ENCODE data around the gene PPIF.

The PPIF gene

DNA sequence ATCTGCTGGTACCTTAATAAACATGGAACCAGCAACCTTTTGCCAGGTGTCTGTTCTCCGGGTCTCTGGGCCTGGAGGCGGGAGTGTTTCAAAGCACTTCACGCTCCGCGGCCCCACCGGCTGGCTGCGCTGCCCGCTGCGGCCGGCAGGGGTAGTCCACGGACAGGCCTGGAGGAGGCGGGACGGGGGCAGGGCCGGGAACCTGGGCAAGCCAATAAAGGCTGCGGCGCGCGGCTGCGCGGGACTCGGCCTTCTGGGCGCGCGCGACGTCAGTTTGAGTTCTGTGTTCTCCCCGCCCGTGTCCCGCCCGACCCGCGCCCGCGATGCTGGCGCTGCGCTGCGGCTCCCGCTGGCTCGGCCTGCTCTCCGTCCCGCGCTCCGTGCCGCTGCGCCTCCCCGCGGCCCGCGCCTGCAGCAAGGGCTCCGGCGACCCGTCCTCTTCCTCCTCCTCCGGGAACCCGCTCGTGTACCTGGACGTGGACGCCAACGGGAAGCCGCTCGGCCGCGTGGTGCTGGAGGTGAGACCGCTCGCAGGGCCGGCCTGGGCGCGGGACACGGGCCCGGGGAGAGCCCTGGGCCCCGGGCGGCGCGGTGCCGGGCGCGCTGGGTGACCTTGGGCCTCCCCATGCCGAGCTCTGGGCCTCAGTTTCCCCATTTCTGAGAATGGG lies at the start of gene PPIF:
PPIF (plus strand) TSS at position 244 of the 668 bp plus-strand sequence; CDS start at position 324, 80 bp downstream.
- peak; percentile 93 for DNase-seq

- DNase-seq = peak; percentile 56
These were observed 48.6 kb upstream of the PPIF start for GRCh38 chr10:79298403-79299244.

DNA sequence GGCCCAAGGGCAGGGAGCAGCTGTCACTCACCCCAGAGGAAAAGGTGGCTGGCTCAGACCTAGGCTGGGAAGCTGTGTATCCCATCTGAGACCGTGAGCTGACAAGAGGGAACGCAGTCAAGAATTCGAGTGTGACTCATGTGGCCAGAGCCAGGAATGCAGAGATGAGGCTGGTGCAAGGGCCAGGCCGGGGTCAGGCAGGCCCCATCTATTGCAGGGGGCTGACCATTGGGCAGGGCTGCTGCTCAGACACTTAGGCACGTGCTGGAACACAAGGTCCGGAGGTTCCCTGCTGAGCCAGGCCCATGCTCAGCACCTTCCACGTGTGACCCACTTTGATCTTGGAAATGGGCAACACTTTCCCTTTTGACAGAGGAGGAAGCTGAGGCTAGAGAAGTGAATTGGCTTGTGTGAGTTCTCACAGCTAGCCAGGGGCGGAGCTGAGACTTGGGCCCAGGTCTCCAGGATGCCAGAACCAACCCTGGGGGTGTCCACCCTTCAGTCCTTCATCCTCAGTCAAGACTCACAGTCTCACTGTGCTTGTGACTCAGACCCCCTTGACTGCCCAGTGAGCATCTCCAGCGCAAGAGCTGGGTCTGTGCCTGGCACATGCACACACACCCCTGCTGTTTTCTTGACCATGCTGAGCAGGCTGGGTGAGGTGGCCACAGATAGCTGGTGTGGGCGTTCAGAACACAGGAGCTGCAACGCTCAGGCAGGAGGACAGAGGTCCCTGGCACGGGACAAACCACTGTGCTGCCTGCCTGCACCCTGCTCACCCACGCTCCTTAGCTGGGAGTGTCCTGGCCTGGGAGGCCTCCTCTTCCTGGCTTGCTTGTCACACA lies 47.6 kb upstream of the PPIF start:
- DNase-seq = no peak

DNA sequence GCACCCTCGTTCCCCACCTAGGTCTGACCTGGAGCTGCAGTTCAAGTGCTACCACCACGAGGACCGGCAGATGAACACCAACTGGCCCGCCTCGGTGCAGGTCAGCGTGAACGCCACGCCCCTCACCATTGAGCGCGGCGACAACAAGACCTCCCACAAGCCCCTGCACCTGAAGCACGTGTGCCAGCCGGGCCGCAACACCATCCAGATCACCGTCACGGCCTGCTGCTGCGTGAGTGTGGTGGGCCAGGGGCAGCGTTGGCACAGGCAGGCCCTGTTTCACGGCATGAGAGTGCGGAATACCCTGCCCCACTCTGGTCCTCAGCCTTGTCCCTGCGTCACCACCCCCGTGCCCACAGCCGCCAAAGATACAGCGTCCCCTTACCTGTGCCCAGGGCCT lies 46.6 kb upstream of the PPIF start:
- no peak for DNase-seq

DNA sequence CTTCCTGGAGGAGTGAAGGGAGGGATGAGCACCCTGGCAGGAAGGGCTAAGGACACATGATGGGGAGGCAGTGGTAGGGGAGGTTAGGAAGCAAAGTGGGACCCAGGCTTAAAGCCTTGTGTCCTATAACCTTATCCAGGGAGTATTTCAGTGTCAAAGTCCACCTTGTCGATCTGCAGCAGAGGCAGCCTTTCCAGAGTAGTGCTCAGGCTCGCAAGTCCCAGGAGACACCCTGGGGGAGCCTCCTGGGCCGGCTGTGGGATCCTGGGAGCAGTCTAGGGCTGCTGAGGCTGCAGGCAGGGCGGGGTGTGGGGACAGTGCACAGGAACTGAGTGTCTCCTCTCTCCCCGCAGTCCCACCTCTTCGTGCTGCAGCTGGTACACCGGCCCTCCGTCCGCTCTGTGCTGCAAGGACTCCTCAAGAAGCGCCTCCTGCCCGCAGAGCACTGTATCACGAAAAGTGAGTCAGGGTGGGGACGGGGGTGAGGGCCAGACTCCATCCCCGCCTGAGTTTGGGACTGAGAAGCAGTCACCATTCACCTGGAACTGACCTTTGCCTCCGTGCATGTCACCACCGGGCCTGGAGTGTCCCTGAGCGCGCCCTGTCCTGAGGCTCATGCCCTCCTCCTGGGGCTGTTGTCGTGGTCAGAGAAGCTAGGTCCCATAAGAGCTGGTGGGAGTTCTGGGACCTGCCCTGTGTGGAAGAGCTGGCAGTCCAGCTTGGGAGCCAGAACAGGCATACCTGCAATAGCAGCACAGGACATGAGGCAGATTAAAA lies 45.3 kb upstream of the PPIF start:
- DNase-seq = no peak

DNA sequence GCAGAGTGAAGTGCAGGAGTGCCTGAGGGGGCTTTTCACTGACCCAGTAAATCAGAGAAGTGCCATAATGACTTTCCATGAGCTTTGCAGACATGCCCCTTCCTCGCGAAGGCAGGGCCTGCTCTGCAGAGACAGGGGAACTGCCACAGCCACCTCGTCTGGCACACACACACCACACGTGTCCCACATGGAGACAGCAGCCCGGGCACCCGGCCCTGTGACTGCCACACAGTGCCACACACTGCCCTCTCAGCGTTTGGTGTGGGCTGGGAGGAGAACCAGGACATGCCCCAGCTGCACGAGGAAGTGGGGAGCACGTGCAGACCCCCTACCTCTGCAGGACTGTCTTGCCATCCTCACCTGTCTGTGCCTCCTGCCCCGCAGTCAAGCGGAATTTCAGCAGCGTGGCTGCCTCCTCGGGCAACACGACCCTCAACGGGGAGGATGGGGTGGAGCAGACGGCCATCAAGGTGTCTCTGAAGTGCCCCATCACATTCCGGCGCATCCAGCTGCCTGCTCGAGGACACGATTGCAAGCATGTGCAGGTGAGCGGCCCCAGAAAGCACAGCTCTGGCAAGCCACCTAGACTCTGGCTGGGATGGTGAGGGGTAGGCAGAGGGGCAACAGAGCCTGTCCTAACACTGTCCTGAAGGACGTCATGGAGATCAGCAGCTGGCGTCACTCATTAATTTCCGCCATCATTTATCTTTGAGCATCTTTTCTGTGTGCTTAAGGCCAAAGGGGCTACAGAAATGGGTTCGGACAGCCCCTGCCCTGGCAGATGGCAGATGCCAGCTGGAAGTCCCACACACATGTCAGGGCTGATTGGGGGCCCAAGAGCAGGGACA lies 43.4 kb upstream of the PPIF start:
- DNase-seq = no peak

DNA sequence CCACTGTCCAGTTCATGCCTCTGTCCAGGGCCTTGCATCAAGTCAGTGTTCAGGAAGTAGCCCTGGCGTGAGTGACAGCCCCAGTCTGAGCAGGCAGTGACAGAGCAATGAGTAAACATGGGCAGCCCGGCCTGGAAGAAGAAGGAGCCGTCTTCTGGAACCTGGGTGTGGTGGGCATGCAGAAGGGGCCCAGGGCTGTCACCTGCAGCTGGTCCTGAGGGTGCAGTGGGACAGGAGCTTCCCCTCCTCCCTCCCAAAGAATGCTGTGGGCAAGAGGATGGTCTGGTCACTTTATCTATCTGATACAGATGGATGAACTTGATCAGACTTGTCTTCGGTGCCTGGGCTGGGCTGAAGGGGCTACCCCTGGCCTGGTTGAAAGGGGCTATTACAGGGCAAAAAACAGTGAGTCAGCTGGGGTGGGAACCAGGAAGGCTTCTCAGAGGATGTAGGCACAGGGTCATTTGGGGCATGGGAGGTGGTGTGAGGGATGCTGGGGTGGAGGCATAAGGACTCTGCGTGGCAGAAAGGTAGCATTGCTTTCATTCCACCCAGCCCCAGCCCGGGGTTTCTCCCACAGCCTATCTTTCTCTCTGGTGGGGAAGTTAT lies 42.7 kb upstream of the PPIF start:
- no peak for DNase-seq

GRCh38 chr10:79305515-79305914 lies 41.8 kb upstream of the PPIF start:
- DNase-seq = no peak

DNA sequence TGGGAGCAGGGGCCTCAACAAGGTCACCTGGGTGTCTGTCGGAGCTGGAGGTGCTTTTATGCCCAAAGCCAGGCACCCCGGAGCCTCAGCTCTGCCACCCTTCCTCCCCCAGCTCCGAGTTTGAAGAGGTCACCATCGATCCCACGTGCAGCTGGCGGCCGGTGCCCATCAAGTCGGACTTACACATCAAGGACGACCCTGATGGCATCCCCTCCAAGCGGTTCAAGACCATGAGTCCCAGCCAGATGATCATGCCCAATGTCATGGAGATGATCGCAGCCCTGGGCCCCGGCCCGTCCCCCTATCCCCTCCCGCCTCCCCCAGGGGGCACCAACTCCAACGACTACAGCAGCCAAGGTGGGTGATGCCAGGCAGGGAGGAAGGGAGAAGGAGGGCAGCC lies 41.3 kb upstream of the PPIF start:
- DNase-seq = no peak

- no peak for DNase-seq
These were observed 40.5 kb upstream of the PPIF start for GRCh38 chr10:79306644-79307220.

DNA sequence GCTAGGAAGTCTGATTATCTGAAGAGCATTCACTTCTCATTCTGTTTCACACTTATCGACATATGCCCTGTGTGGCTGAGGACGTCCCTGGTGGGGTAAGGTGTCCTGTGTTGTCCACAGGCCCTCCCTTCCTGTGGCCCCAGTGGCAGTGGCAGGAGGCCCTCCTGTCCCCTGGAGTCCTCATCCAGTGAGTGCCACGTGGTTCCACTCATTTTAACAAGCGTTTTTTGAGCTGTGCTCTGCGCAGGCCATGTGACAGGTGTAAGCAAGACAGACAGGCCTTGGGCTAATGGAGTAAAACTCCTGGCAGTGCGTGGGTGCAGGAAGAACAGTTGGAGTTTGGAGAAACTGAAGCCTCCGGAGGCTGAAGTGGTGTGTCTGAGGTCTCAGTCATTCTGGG lies 39.3 kb upstream of the PPIF start:
- no peak for DNase-seq

DNA sequence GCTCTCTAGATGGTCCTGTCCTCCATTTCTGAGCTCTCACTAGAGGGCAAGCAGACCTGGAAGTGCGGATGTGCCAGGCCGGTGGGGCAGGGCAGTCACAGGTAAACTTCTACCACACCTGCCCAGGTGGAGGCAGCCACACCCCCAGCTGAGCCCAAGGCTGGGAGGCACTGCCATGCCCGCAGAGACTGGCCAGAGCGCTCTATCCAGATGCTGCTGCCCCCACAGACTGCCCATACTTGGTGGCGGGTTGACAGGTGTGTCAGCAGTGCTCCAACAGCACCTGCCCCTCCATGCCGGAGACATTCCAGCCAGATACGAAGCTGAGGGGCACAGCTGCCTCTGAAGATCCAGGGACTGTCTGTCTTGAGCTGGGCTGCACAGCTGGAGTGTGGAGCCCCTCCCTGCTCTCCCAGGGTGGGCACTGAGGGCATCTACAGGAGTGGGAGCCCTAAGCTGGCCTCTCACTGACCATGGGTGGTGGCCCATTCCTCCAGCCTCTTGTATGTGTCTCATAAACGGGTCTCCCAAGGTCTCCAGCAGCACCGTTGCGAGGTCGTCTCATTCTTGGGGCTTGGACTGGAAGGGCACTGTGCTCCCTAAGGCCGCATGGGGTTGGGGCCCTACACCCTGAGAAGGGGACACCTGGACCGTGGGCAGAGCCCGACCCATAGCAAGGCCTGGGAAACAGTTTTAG lies 38.2 kb upstream of the PPIF start:
- DNase-seq = no peak

- no peak for DNase-seq
These were observed 36.9 kb upstream of the PPIF start for GRCh38 chr10:79310200-79310865.

DNA sequence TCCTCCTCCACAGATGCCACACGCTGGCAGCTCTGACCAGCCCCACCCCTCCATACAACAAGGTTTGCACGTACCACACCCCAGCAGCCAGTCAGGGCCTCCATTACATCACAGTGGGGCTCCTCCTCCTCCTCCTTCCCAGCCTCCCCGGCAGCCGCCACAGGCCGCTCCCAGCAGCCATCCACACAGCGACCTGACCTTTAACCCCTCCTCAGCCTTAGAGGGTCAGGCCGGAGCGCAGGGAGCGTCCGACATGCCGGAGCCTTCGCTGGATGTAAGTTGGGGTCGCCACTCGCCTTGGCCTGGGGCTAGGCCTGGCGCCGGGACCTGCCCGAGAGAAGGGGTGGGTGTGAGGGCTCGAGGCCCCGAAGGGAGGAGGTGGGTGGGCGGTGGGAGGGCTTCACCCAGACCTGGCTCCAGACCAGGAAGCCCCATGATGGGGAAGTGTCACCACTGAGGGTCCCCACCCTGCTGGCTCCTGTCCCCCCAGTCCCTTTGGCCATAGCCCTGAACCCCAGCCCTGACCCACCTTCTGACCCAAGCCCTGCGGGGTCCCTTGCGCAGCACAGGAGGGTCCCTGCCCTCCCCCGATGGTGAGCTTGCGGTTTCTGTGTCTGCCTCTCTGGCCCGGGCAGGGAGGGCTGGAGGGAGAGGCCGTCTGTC lies 36.2 kb upstream of the PPIF start:
- DNase-seq = no peak

- DNase-seq = no peak
These were observed 35.5 kb upstream of the PPIF start for GRCh38 chr10:79311581-79312407.

DNA sequence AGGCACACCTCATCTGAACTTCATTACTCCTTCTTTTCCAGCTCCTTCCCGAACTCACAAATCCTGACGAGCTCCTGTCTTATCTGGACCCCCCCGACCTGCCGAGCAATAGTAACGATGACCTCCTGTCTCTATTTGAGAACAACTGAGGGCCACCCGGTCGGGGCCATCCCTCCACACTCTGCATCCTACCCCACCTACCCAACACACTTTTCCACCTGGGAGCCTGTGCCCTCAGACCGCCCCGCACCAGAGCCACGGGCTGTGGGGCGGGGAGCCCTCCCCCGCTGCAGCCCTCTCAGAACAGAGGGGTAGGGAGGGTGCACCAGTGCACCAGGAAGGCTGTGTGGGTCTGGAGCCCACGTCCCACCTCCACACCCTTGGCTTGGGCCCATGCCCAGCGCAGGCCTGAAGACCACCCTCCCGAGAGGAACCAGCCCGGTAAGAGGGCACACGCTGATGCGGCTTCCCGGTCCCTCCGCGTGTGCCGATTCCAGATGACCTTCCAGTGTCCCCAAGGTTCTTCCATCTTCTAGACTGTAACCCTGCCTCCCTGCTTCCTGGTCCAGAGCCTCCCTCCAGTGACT lies 34.6 kb upstream of the PPIF start:
- DNase-seq = no peak

- no peak for DNase-seq
These were observed 33.9 kb upstream of the PPIF start for GRCh38 chr10:79313320-79313719.

All from stimulated activated CD4-positive, alpha-beta T cell treated with anti-CD3 and anti-CD28 coated beads, Interleukin-4, amount 100 ng/mL, for 24 hours (primary cell).